Stimulated activated CD4-positive, alpha-beta T cell treated with anti-CD3 and anti-CD28 coated beads, Interleukin-15, amount 100 ng/mL, for 1 hour (primary cell): ENCODE data around the gene CPNE7.

Experiments
- DNase-seq, 2 donors: peaks; one replicate each; pipeline ENCODE4 v3.0.0-alpha.2; 2020; ENCODE audit warnings: low read depth in 1 of 2, low spot score in 1 of 2

Gene CPNE7

GRCh38 chr16:89575247-89576152 is at the start of gene CPNE7:
Gene CPNE7, plus strand, starts transcription at chr16:89575758. Its CDS starts 140 bp downstream, at chr16:89575898.
- DNase-seq: no peak

- no peak for DNase-seq
Observed at GRCh38 chr16:89529097-89529496, 46.5 kb upstream of the CPNE7 start.

- no peak for DNase-seq
Observed at GRCh38 chr16:89530401-89531381, 44.9 kb upstream of the CPNE7 start.

- no peak for DNase-seq
Observed at GRCh38 chr16:89531821-89532526, 43.6 kb upstream of the CPNE7 start.

GRCh38 chr16:89534252-89534756 is 41.3 kb upstream of the CPNE7 start:
- DNase-seq: no peak

GRCh38 chr16:89536371-89536770 is 39.2 kb upstream of the CPNE7 start:
- no peak for DNase-seq

GRCh38 chr16:89536886-89537548 is 38.5 kb upstream of the CPNE7 start:
- DNase-seq: no peak

GRCh38 chr16:89537549-89537925 is 38.0 kb upstream of the CPNE7 start:
- DNase-seq: no peak

- no peak for DNase-seq
Observed at GRCh38 chr16:89538286-89538685, 37.3 kb upstream of the CPNE7 start.

- no peak for DNase-seq
Observed at GRCh38 chr16:89540557-89540956, 35.0 kb upstream of the CPNE7 start.

- DNase-seq: no peak
Observed at GRCh38 chr16:89541792-89542191, 33.8 kb upstream of the CPNE7 start.

GRCh38 chr16:89544113-89544512 is 31.4 kb upstream of the CPNE7 start:
- DNase-seq: no peak

- DNase-seq: no peak
Observed at GRCh38 chr16:89544713-89545043, 30.9 kb upstream of the CPNE7 start.

- no peak for DNase-seq
Observed at GRCh38 chr16:89545044-89545830, 30.3 kb upstream of the CPNE7 start.

GRCh38 chr16:89545831-89546574 is 29.6 kb upstream of the CPNE7 start:
- DNase-seq: no peak

GRCh38 chr16:89546781-89547180 is 28.8 kb upstream of the CPNE7 start:
- DNase-seq: no peak

- DNase-seq: no peak
Observed at GRCh38 chr16:89547291-89547690, 28.3 kb upstream of the CPNE7 start.

GRCh38 chr16:89547860-89548259 is 27.7 kb upstream of the CPNE7 start:
- DNase-seq: no peak

GRCh38 chr16:89548344-89549006 is 27.1 kb upstream of the CPNE7 start:
- no peak for DNase-seq
